DND-41 (cell line): ENCODE data around the gene C8B.

Experiments
- ATAC-seq: fragments of 200-7000 bp; cut with Tn5 transposase; 3 replicates; pipeline ENCODE4 v1.9.1; 2021; ENCODE audit warnings: low read depth; ENCODE audit not compliant: insufficient read depth
- DNase-seq: peaks from one replicate; pipeline ENCODE4 v3.0.0-alpha.2; 2020
- H2AFZ ChIP-seq: 2 replicates; pipeline ENCODE4 v1.6.0; 2012; ENCODE audit warnings: low read depth, low read length
- H3K27ac ChIP-seq: 2 replicates; pipeline ENCODE4 v1.5.1; 2012; ENCODE audit warnings: low read length, inconsistent platforms
- H3K27me3 ChIP-seq: fragments of 200-600 bp; sonication (generic); 2 replicates; pipeline ENCODE4 v1.6.0; 2012; ENCODE audit warnings: low read length, mild to moderate bottlenecking, inconsistent platforms; ENCODE audit not compliant: insufficient read depth, poor library complexity
- H3K36me3 ChIP-seq: 2 replicates; pipeline ENCODE4 v1.5.1; 2012; ENCODE audit warnings: low read length, inconsistent platforms; ENCODE audit not compliant: insufficient read depth
- H3K4me1 ChIP-seq: 2 replicates; pipeline ENCODE4 v1.5.1; 2012; ENCODE audit warnings: mild to moderate bottlenecking, low read length; ENCODE audit not compliant: insufficient read depth
- H3K4me2 ChIP-seq: 2 replicates; pipeline ENCODE4 v1.6.0; 2012; ENCODE audit warnings: mild to moderate bottlenecking, moderate library complexity, low read length, inconsistent platforms; ENCODE audit not compliant: insufficient read depth
- H3K4me3 ChIP-seq, 2 experiments: fragments of 200-600 bp in 1 of 2; shearing (Covaris generic) in 1 of 2; 2 replicates each; pipeline ENCODE4 v1.5.1; 2012 to 2016; ENCODE audit warnings: inconsistent platforms in 2 of 2, low read length in 2 of 2, mild to moderate bottlenecking in 2 of 2, low read depth in 1 of 2, moderate library complexity in 1 of 2
- H3K79me2 ChIP-seq: 2 replicates; pipeline ENCODE4 v1.6.0; 2012; ENCODE audit warnings: low read length, inconsistent platforms; ENCODE audit not compliant: insufficient read depth
- H3K9ac ChIP-seq: 2 replicates; pipeline ENCODE4 v1.6.0; 2012; ENCODE audit warnings: low read depth, mild to moderate bottlenecking, inconsistent platforms, low read length, moderate library complexity
- H3K9me3 ChIP-seq: 2 replicates; pipeline ENCODE4 v1.5.1; 2012; ENCODE audit warnings: low read length, moderate library complexity, mild to moderate bottlenecking, inconsistent platforms; ENCODE audit not compliant: insufficient read depth, severe bottlenecking
- H4K20me1 ChIP-seq: 2 replicates; pipeline ENCODE4 v1.6.0; 2012; ENCODE audit warnings: low read length; ENCODE audit not compliant: insufficient read depth
- CTCF ChIP-seq: IDR thresholded peaks from 2 replicates; pipeline ENCODE4 v1.5.1; 2012; ENCODE audit warnings: borderline replicate concordance, low read length, moderate library complexity, mild to moderate bottlenecking; ENCODE audit not compliant: poor library complexity, severe bottlenecking; ENCODE audit errors: extremely low read depth
- EZH2 ChIP-seq: IDR thresholded peaks from 3 replicates; pipeline ENCODE4 v1.6.1; 2012; ENCODE audit warnings: borderline replicate concordance, low read depth, mild to moderate bottlenecking, moderate library complexity, low read length, inconsistent platforms; ENCODE audit not compliant: severe bottlenecking

C8B gene

GRCh38 chr1:56920591-56921001, 45.2 kb downstream of the C8B start:
- Histone ChIP-seq H3K9me3 (no peaks in the 10 kb centered on the region), H3K27ac (no peak overlapping the region), H3K4me2 (no peak overlapping the region), H3K27me3 (no peaks in the 10 kb centered on the region), H2AFZ (no peak overlapping the region), H3K4me1 (no peaks in the 10 kb centered on the region), H3K4me3 (no peak overlapping the region), H3K36me3 (no peaks in the 10 kb centered on the region), H3K79me2 (no peaks in the 10 kb centered on the region), H4K20me1 (no peaks in the 10 kb centered on the region), H3K9ac (no peak overlapping the region)
- no peak for ATAC-seq
- TF ChIP-seq CTCF, result no peak
- no peak for TF ChIP-seq EZH2
- no peak for DNase-seq

DNA sequence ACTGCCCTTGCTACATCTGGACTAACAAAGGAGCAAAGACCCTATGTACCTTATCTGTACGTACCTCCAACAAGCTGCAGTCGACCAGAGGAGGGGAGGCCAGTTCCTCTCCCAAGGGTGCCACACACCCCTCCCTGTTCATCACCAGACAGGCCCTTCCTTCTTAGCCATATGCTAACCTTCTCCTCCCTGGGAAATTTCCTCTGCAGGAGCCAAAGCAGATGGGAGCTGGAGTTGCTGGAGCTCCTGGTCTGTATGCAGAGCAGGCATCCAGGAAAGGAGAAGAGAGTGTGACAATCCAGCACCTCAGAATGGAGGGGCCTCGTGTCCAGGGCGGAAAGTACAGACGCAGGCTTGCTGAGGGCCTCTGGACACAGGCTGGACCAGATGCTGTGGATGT, 48.5 kb downstream of the C8B start:
- H3K9me3 ChIP-seq, result no peaks in the 10 kb centered on the region
- no peak overlapping the region for H3K27ac ChIP-seq
- no peak for TF ChIP-seq EZH2
- no peaks in the 10 kb centered on the region for H3K27me3 ChIP-seq
- H3K79me2 ChIP-seq, result no peaks in the 10 kb centered on the region
- H3K4me3 ChIP-seq, result no peak overlapping the region
- ATAC-seq (no peak), DNase-seq (no peak)
- H3K36me3 ChIP-seq, result no peaks in the 10 kb centered on the region
- no peak overlapping the region for H3K4me2 ChIP-seq
- H2AFZ ChIP-seq, result no peak overlapping the region
- no peaks in the 10 kb centered on the region for H3K4me1 ChIP-seq
- no peaks in the 10 kb centered on the region for H4K20me1 ChIP-seq
- no peak overlapping the region for H3K9ac ChIP-seq

- Histone ChIP-seq H3K9ac (no peak overlapping the region), H3K4me3 (no peak overlapping the region), H3K36me3 (no peaks in the 10 kb centered on the region), H3K27ac (no peak overlapping the region), H3K79me2 (no peaks in the 10 kb centered on the region), H3K9me3 (no peaks in the 10 kb centered on the region), H3K4me2 (no peak overlapping the region), H2AFZ (no peak overlapping the region), H3K27me3 (no peaks in the 10 kb centered on the region), H4K20me1 (no peaks in the 10 kb centered on the region), H3K4me1 (no peaks in the 10 kb centered on the region)
- TF ChIP-seq EZH2 (no peak), CTCF (no peak)
- ATAC-seq, result no peak
- DNase-seq, result no peak
Measured at GRCh38 chr1:56916630-56917029, 49.2 kb downstream of the C8B start.

DNA sequence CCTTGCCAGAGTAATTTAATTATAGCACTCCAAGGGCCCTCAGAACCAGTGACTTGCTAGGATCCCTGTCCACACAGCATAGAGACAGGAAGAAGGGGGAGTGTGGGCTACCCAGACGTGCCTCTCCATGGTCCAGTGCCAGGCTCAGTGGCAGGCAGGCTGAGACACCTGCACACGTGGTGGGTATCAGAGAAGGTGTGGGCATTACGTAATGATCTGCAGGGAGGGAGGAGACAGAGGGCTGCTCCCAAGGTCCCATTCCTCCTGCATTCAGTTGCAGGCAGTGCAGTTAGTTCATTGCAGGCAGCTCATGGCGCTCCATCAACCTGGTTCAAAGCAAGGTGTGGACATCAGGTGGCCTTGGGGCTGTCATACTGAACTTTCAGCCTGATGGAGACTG, 49.9 kb downstream of the C8B start:
- no peaks in the 10 kb centered on the region for H3K4me1 ChIP-seq
- H3K4me2 ChIP-seq, result no peak overlapping the region
- H3K4me3 ChIP-seq, result no peak overlapping the region
- H3K27ac ChIP-seq, result no peak overlapping the region
- H3K79me2 ChIP-seq, result no peaks in the 10 kb centered on the region
- H3K27me3 ChIP-seq, result no peaks in the 10 kb centered on the region
- ATAC-seq, result no peak
- no peak for DNase-seq
- no peaks in the 10 kb centered on the region for H4K20me1 ChIP-seq
- H3K9ac ChIP-seq, result no peak overlapping the region
- H3K36me3 ChIP-seq, result no peaks in the 10 kb centered on the region
- TF ChIP-seq EZH2 (no peak), CTCF (no peak)
- no peak overlapping the region for H2AFZ ChIP-seq
- H3K9me3 ChIP-seq, result no peaks in the 10 kb centered on the region
